Sigmoid colon (tissue), 7 donors: ENCODE measurements around the gene ELOVL5. TPM values are rescaled to one million over a fixed set of nuclear protein-coding genes. Genes with fewer than 3 reads are reported as not detected.
"Not testable (repeated sequence)": the region's sequence is repeated elsewhere in the genome, so short reads cannot be mapped to it uniquely, and the experiment has no call there.

Experiments used
- DNase-seq: peaks from one replicate; pipeline ENCODE4 v3.0.0-alpha.2; 2019
- H3K27ac ChIP-seq, 4 donors: fragments of 200-600 bp; sonication (generic); one replicate each; pipeline ENCODE4 v1.5.1; 2016 to 2019; ENCODE audit warnings: mild to moderate bottlenecking in 1 of 4
- H3K27me3 ChIP-seq, 3 donors: fragments of 200-600 bp; sonication (generic); one replicate each; pipeline ENCODE4 v1.5.1; 2019; ENCODE audit warnings: mild to moderate bottlenecking in 1 of 3
- H3K36me3 ChIP-seq, 4 donors: fragments of 200-600 bp; sonication (generic); one replicate each; pipeline ENCODE4 v1.5.1; 2016 to 2019
- H3K4me1 ChIP-seq, 4 donors: fragments of 200-600 bp; sonication (generic); one replicate each; pipeline ENCODE4 v1.5.1; 2017 to 2019
- H3K4me3 ChIP-seq, 4 donors: fragments of 200-600 bp; sonication (generic); one replicate each; pipeline ENCODE4 v1.5.1; 2017 to 2019; ENCODE audit warnings: mild to moderate bottlenecking in 2 of 4, moderate library complexity in 1 of 4
- H3K9me3 ChIP-seq, 4 donors: fragments of 200-600 bp in 3 of 4; sonication (generic) in 3 of 4; one replicate each; pipeline versions ENCODE4 v1.5.1 to v1.6.1; 2013 to 2019
- CTCF ChIP-seq, 4 experiments: fragments of 450-650 bp in 3 of 4; fragments of 200-600 bp in 1 of 4; IDR thresholded peaks; one replicate each; pipeline ENCODE4 v1.5.1; 2016 to 2019; ENCODE audit warnings: antibody characterized with exemption in 4 of 4, mild to moderate bottlenecking in 3 of 4, moderate library complexity in 2 of 4
- EP300 ChIP-seq, 4 donors: sonication (generic); formaldehyde crosslinking; IDR thresholded peaks; one replicate each; pipeline ENCODE4 v1.6.1; 2017; ENCODE audit warnings: antibody characterized with exemption in 4 of 4
- POLR2A ChIP-seq, 2 donors: fragments of 450-650 bp; IDR thresholded peaks; one replicate each; pipeline ENCODE4 v1.6.1; 2016; ENCODE audit warnings: antibody characterized with exemption in 2 of 2, mild to moderate bottlenecking in 2 of 2, moderate library complexity in 2 of 2
- POLR2AphosphoS5 ChIP-seq, 4 donors: sonication (generic); formaldehyde crosslinking; IDR thresholded peaks; one replicate each; pipeline ENCODE4 v1.6.1; 2017; ENCODE audit warnings: antibody characterized with exemption in 4 of 4
- WGBS, 2 donors: extraction: QIAGEN DNeasy Blood & Tissue Kit; methylation state at CpG; one replicate each; pipeline ENCODE4 v1.1.7; 2013; 5-methylcytosine and 5-hydroxymethylcytosine counted together
- intact Hi-C: fragments of 100-400 bp; cut with DNase I; formaldehyde crosslinking; loops from one replicate; pipeline ENCODE4 v1.15.1; 2023
- polyA plus RNA-seq, 3 donors: library from polyadenylated mRNA; stranded (reverse); fragments of 200-250 nt; gene quantifications; one replicate each; pipeline ENCODE4 v1.2.3, GENCODE V29; 2013
- total RNA-seq, 4 donors: library from RNA; depleted of rRNA; stranded (reverse); fragments of >200 nt; gene quantifications; one replicate each; pipeline ENCODE4 v1.1.0, GENCODE V29; 2016
- donor health status: healthy with polysubstance abuse.
- donor health status: Bipolar disorder and iron deficiency.
- donor health status: healthy.

ELOVL5 gene
- total and polyA plus RNA-seq, 7 donors, result 7.2 to 73.8 (median 54.3) TPM

- H3K9me3 ChIP-seq, H3K36me3 ChIP-seq, H3K27ac ChIP-seq, H3K27me3 ChIP-seq, DNase-seq, H3K4me3 ChIP-seq: not testable (repeated sequence)
- peaks cover 0 to 75% (median 70%) of the 10 kb centered on the region in 4 donors for H3K4me1 ChIP-seq
- intact Hi-C loops, result loop anchor here (5.0 kb wide), 1 partner anchor 42 kb away; the partner anchor contains the start of gene ELOVL5
- 94 to 95% methylated on average over 24 to 28 of the region's 32 CpGs for WGBS, 2 donors
These were observed 43.8 kb downstream of the ELOVL5 start for GRCh38 chr6:53304953-53305352.

GRCh38 chr6:53302678-53303360, 45.9 kb downstream of the ELOVL5 start:
- H3K4me1 ChIP-seq, result peaks cover 0 to 67% (median 61%) of the 10 kb centered on the region in 4 donors
- intact Hi-C loops, result loop anchor here (5.0 kb wide), 1 partner anchor 44 kb away; the partner anchor contains the start of gene ELOVL5
- no peak for TF ChIP-seq EP300 (IDR thresholded peaks at IDR 0.05)
- TF ChIP-seq POLR2A (IDR thresholded peaks at IDR 0.05), result no peak
- peak in 3 of 4 donors; percentile 8 to 27 (median 26) for TF ChIP-seq POLR2AphosphoS5 (IDR thresholded peaks at IDR 0.05)
- H3K27me3 ChIP-seq, result no peaks in the 10 kb centered on the region
- H3K27ac ChIP-seq, result peak overlapping the region in 3 of 4 donors; percentile 44 to 66 (median 59)
- 24 to 56% methylated on average over 6 of the region's 6 CpGs for WGBS, 2 donors
- no peaks in the 10 kb centered on the region for H3K36me3 ChIP-seq
- no peaks in the 10 kb centered on the region for H3K9me3 ChIP-seq
- peak overlapping the region in 2 of 4 donors; percentile 2 to 5 for H3K4me3 ChIP-seq
- no peak for DNase-seq

- peak overlapping the region; percentile 38 to 66 (median 52) for H3K27ac ChIP-seq
- intact Hi-C loops, result loop anchor here (5.0 kb wide), 1 partner anchor 45 kb away; the partner anchor contains the start of gene ELOVL5
- H3K4me3 ChIP-seq, result no peak overlapping the region
- DNase-seq, result no peak
- H3K9me3 ChIP-seq, result no peaks in the 10 kb centered on the region
- no peaks in the 10 kb centered on the region for H3K36me3 ChIP-seq
- H3K27me3 ChIP-seq, result no peaks in the 10 kb centered on the region
- H3K4me1 ChIP-seq, result peaks cover 0 to 61% (median 53%) of the 10 kb centered on the region in 4 donors
- WGBS, 2 donors, result 76 to 88% methylated on average over 7 of the region's 7 CpGs
- TF ChIP-seq POLR2AphosphoS5 (IDR thresholded peaks at IDR 0.05), result no peak
- no peak for TF ChIP-seq EP300 (IDR thresholded peaks at IDR 0.05)
- no peak for TF ChIP-seq POLR2A (IDR thresholded peaks at IDR 0.05)
These were observed 46.8 kb downstream of the ELOVL5 start for GRCh38 chr6:53301801-53302537.

- Histone ChIP-seq H3K27me3 (no peaks in the 10 kb centered on the region), H3K4me1 (peaks cover 0 to 54% (median 48%) of the 10 kb centered on the region in 4 donors), H3K36me3 (no peaks in the 10 kb centered on the region), H3K4me3 (no peak overlapping the region), H3K9me3 (no peaks in the 10 kb centered on the region), H3K27ac (peak overlapping the region; percentile 27 to 66 (median 48))
- intact Hi-C loops, result loop anchor here (5.0 kb wide), 1 partner anchor 46 kb away; the partner anchor contains the start of gene ELOVL5
- TF ChIP-seq POLR2AphosphoS5 (IDR thresholded peaks at IDR 0.05) (peak in 2 of 4 donors; percentile 4 to 23), CTCF (IDR thresholded peaks at IDR 0.05) (no peak)
- no peak for DNase-seq
- WGBS, 2 donors, result 59 to 75% methylated on average over 9 of the region's 9 CpGs
These were observed 47.8 kb downstream of the ELOVL5 start for GRCh38 chr6:53300656-53301551.

- intact Hi-C loops, result loop anchor here (5.0 to 10.0 kb wide), 2 partner anchors 48 to 125 kb away; partner anchors contain the start of gene ELOVL5
These were observed 49.3 kb downstream of the ELOVL5 start for GRCh38 chr6:53299331-53300005.

More at GRCh38 chr6:53299331-53300005, 49.3 kb downstream of the ELOVL5 start:
- no peak overlapping the region for H3K4me3 ChIP-seq
- TF ChIP-seq POLR2A (IDR thresholded peaks at IDR 0.05) (no peak), EP300 (IDR thresholded peaks at IDR 0.05) (no peak), CTCF (IDR thresholded peaks at IDR 0.05) (no peak), POLR2AphosphoS5 (IDR thresholded peaks at IDR 0.05) (no peak)
- H3K27me3 ChIP-seq, result no peaks in the 10 kb centered on the region
- peak overlapping the region in 2 of 4 donors; percentile 48 to 66 for H3K27ac ChIP-seq
- H3K4me1 ChIP-seq, result peaks cover 0 to 54% (median 48%) of the 10 kb centered on the region in 4 donors
- H3K36me3 ChIP-seq, result peaks cover 0 to 4% (median 0%) of the 10 kb centered on the region in 4 donors
- no peak for DNase-seq
- 85 to 94% methylated on average over 7 of the region's 7 CpGs for WGBS, 2 donors
- H3K9me3 ChIP-seq, result no peaks in the 10 kb centered on the region
